Trophoblast cell (in vitro differentiated cells and primary cell): ENCODE data around the gene KANK4.
"Not testable (repeated sequence)": the region's sequence is repeated elsewhere in the genome, so short reads cannot be mapped to it uniquely, and the experiment has no call there.

Experiments used
- DNase-seq, 2 donors: peaks; one replicate each; pipeline ENCODE4 v3.0.0-alpha.2; 2016
- H2AFZ ChIP-seq: 2 replicates; pipeline ENCODE4 v1.6.1; 2013; ENCODE audit warnings: low read length, moderate library complexity, mild to moderate bottlenecking; ENCODE audit not compliant: insufficient read depth, poor library complexity
- H2AK5ac ChIP-seq: 2 replicates; pipeline ENCODE4 v1.6.1; 2013; ENCODE audit warnings: mild to moderate bottlenecking, low read length
- H2BK120ac ChIP-seq: 2 replicates; pipeline ENCODE4 v1.6.1; 2013; ENCODE audit warnings: low read length, mild to moderate bottlenecking, moderate library complexity; ENCODE audit not compliant: insufficient read depth, poor library complexity
- H2BK12ac ChIP-seq: 2 replicates; pipeline ENCODE4 v1.6.1; 2013; ENCODE audit warnings: mild to moderate bottlenecking, low read length, moderate library complexity
- H2BK5ac ChIP-seq: 2 replicates; pipeline ENCODE4 v1.6.1; 2013; ENCODE audit warnings: low read length, low read depth, moderate library complexity, mild to moderate bottlenecking; ENCODE audit not compliant: poor library complexity
- H3K14ac ChIP-seq: 2 replicates; pipeline ENCODE4 v1.6.1; 2013; ENCODE audit warnings: mild to moderate bottlenecking, low read length
- H3K18ac ChIP-seq: 2 replicates; pipeline ENCODE4 v1.6.1; 2013; ENCODE audit warnings: mild to moderate bottlenecking, low read length
- H3K23ac ChIP-seq: 2 replicates; pipeline ENCODE4 v1.6.1; 2013; ENCODE audit warnings: low read length
- H3K27ac ChIP-seq: 2 replicates; pipeline ENCODE4 v1.5.1; 2013; ENCODE audit warnings: low read depth, mild to moderate bottlenecking, inconsistent platforms, low read length, moderate library complexity
- H3K27me3 ChIP-seq: 2 replicates; pipeline ENCODE4 v1.6.1; 2013; ENCODE audit warnings: inconsistent platforms, mild to moderate bottlenecking, low read length, moderate library complexity; ENCODE audit not compliant: insufficient read depth
- H3K36me3 ChIP-seq, 2 experiments: 1 replicate in 1 of 2; 2 replicates in 1 of 2; pipeline ENCODE4 v1.6.1; 2013; ENCODE audit warnings: low read length in 2 of 2, mild to moderate bottlenecking in 2 of 2, moderate library complexity in 1 of 2; ENCODE audit not compliant: insufficient read depth in 2 of 2, control insufficient read depth in 1 of 2
- H3K4ac ChIP-seq: 2 replicates; pipeline ENCODE4 v1.6.1; 2013; ENCODE audit warnings: low read depth, mild to moderate bottlenecking, low read length, moderate library complexity
- H3K4me1 ChIP-seq, 2 experiments: 1 replicate in 1 of 2; 2 replicates in 1 of 2; pipeline ENCODE4 v1.6.1; 2013; ENCODE audit warnings: low read length in 2 of 2, mild to moderate bottlenecking in 2 of 2, moderate library complexity in 1 of 2; ENCODE audit not compliant: insufficient read depth in 2 of 2, control insufficient read depth in 1 of 2
- H3K4me2 ChIP-seq: 2 replicates; pipeline ENCODE4 v1.6.1; 2013; ENCODE audit warnings: inconsistent platforms, mild to moderate bottlenecking, low read length, moderate library complexity
- H3K4me3 ChIP-seq: 2 replicates; pipeline ENCODE4 v1.5.1; 2013; ENCODE audit warnings: mild to moderate bottlenecking, low read depth, low read length, inconsistent platforms
- H3K79me1 ChIP-seq: one replicate; pipeline ENCODE4 v1.6.1; 2013; ENCODE audit warnings: low read length
- H3K79me2 ChIP-seq: 2 replicates; pipeline ENCODE4 v1.6.1; 2013; ENCODE audit warnings: low read length, mild to moderate bottlenecking; ENCODE audit not compliant: control insufficient read depth, insufficient read depth, poor library complexity
- H3K9ac ChIP-seq: 2 replicates; pipeline ENCODE4 v1.6.1; 2013; ENCODE audit warnings: mild to moderate bottlenecking, low read length
- H3K9me3 ChIP-seq: 2 replicates; pipeline ENCODE4 v1.6.1; 2013; ENCODE audit warnings: low read depth, mild to moderate bottlenecking, control low read depth, inconsistent platforms, low read length; ENCODE audit not compliant: insufficient read depth
- H4K12ac ChIP-seq: 2 replicates; pipeline ENCODE4 v1.6.1; 2013; ENCODE audit warnings: low read depth, mild to moderate bottlenecking, low read length, moderate library complexity
- H4K8ac ChIP-seq: 2 replicates; pipeline ENCODE4 v1.6.1; 2013; ENCODE audit warnings: low read depth, mild to moderate bottlenecking, low read length, moderate library complexity
- H4K91ac ChIP-seq: one replicate; pipeline ENCODE4 v1.6.1; 2013; ENCODE audit warnings: low read depth, mild to moderate bottlenecking, low read length, moderate library complexity
- WGBS: extraction: QIAGEN DNeasy Blood & Tissue Kit; methylation state at CpG from one replicate; pipeline ENCODE4 v1.1.7; 2013; ENCODE audit warnings: missing lambda C conversion rate; ENCODE audit not compliant: insufficient read length, insufficient coverage; ENCODE audit errors: extremely low coverage; 5-methylcytosine and 5-hydroxymethylcytosine counted together

The KANK4 gene

GRCh38 chr1:62221171-62221570, 98.1 kb downstream of the KANK4 start:
- WGBS = no CpG with 5 or more reads among the region's 1 CpG
- Histone ChIP-seq H3K4me3 (no peak overlapping the region), H3K4me1 (no peaks in the 10 kb centered on the region), H3K79me1 (no peaks in the 10 kb centered on the region), H4K8ac (no peak overlapping the region), H3K4me2 (no peak overlapping the region), H3K23ac (no peak overlapping the region), H2BK5ac (no peak overlapping the region), H3K79me2 (no peaks in the 10 kb centered on the region), H3K18ac (no peak overlapping the region), H2BK120ac (no peak overlapping the region), H4K12ac (no peak overlapping the region), H2AFZ (no peak overlapping the region), H4K91ac (no peak overlapping the region), H3K9ac (no peak overlapping the region), H3K9me3 (no peaks in the 10 kb centered on the region), H3K4ac (no peak overlapping the region), H3K14ac (no peak overlapping the region), H2BK12ac (no peak overlapping the region), H3K27ac (no peak overlapping the region), H3K36me3 (peaks cover under 1 to 11% of the 10 kb centered on the region in 2 experiments), H2AK5ac (no peak overlapping the region), H3K27me3 (no peaks in the 10 kb centered on the region)
- DNase-seq = no peak

DNA sequence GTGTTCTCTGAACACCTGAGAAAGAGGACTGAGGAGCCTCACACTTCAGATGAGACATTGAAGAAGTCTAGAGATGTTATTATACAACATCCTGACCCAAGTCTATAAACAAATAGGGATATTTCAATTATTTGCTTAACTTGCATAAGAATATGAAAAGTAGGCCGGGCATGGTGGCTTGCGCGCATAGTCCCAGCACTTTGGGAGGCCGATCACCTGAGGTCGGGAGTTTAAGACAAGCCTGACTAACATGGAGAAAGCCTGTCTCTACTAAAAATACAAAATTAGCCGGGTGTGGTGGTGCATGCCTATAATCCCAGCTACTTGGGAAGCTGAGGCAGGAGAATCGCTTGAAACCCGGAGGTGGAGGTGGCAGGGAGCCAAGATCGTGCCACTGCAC, 98.8 kb downstream of the KANK4 start:
- DNase-seq, H3K14ac ChIP-seq, H3K4ac ChIP-seq, H3K79me2 ChIP-seq, H3K79me1 ChIP-seq, H3K4me1 ChIP-seq, H3K23ac ChIP-seq, H2AK5ac ChIP-seq, H4K8ac ChIP-seq, H4K91ac ChIP-seq, H3K9ac ChIP-seq, H3K4me2 ChIP-seq, H4K12ac ChIP-seq, H2BK120ac ChIP-seq, H3K4me3 ChIP-seq, H2AFZ ChIP-seq, H2BK12ac ChIP-seq, H3K18ac ChIP-seq, H3K27ac ChIP-seq, H3K27me3 ChIP-seq, H2BK5ac ChIP-seq, H3K9me3 ChIP-seq: not testable (repeated sequence)
- WGBS = no CpG with 5 or more reads among the region's 9 CpGs
- peaks cover 0 to 10% of the 10 kb centered on the region in 2 experiments for H3K36me3 ChIP-seq

GRCh38 chr1:62218604-62219003, 100.6 kb downstream of the KANK4 start:
- no peak overlapping the region for H2BK12ac ChIP-seq
- H3K4ac ChIP-seq = no peak overlapping the region
- no peak overlapping the region for H2BK120ac ChIP-seq
- no CpG with 5 or more reads among the region's 2 CpGs for WGBS
- no peak overlapping the region for H3K18ac ChIP-seq
- H4K91ac ChIP-seq = no peak overlapping the region
- no peak overlapping the region for H3K27ac ChIP-seq
- no peak overlapping the region for H2AFZ ChIP-seq
- H3K14ac ChIP-seq = no peak overlapping the region
- H2BK5ac ChIP-seq = no peak overlapping the region
- no peak overlapping the region for H3K4me3 ChIP-seq
- H3K27me3 ChIP-seq = no peaks in the 10 kb centered on the region
- no peak overlapping the region for H2AK5ac ChIP-seq
- H3K4me2 ChIP-seq = no peak overlapping the region
- H4K12ac ChIP-seq = no peak overlapping the region
- H3K23ac ChIP-seq = no peak overlapping the region
- no peaks in the 10 kb centered on the region for H3K79me1 ChIP-seq
- no peak for DNase-seq
- H3K4me1 ChIP-seq = no peaks in the 10 kb centered on the region
- peaks cover 0 to 6% of the 10 kb centered on the region in 2 experiments for H3K36me3 ChIP-seq
- H4K8ac ChIP-seq = no peak overlapping the region
- peaks cover 1% of the 10 kb centered on the region for H3K9me3 ChIP-seq
- no peak overlapping the region for H3K9ac ChIP-seq
- H3K79me2 ChIP-seq = no peaks in the 10 kb centered on the region

DNA sequence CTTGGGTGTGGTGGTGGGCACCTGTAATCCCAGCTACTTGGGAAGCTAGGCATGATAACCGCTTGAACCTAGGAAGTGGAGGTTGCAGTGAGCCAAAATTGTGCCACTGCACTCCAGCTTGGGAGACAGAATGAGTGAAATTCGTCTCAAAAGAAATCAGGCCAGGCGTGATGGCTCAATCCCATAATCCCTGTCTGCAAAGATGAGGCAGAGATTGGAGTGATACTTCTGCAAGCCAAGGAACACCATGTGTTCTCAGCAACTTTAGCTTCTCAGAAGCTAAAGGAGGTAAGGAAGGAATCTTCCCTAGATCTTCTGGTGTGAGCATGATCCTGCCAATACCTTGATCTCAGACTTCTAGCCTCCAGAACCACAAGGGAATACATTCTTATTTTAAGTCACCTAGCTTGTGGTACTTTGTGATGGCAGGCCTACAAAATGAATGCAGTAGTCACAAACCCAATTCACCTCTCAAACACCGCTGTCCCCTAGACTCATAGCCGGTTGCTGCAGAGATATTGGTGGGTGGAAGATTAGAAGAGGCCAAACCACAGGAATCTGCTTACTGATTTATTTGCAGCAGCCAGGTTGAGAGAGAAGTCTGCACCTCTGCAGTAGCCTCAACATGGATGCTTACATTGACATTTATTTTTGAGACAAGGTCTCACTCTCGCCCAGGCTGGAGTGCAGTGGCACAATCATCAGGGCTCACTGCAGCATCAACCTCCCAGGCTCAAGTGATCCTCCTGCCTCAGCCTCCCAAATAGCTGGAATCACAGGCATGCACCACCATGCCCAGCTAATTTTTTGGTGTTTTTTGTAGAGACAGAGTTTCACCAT, 105.9 kb downstream of the KANK4 start:
- no peak overlapping the region for H2AFZ ChIP-seq
- H3K14ac ChIP-seq = no peak overlapping the region
- no peak overlapping the region for H3K4ac ChIP-seq
- H2AK5ac ChIP-seq = no peak overlapping the region
- H3K9me3 ChIP-seq = peaks cover 4% of the 10 kb centered on the region
- peaks cover 7 to 13% of the 10 kb centered on the region in 2 experiments for H3K36me3 ChIP-seq
- no peak overlapping the region for H2BK5ac ChIP-seq
- H3K9ac ChIP-seq = no peak overlapping the region
- H4K91ac ChIP-seq = no peak overlapping the region
- no peak overlapping the region for H3K4me2 ChIP-seq
- no CpG with 5 or more reads among the region's 6 CpGs for WGBS
- H4K8ac ChIP-seq = no peak overlapping the region
- no peaks in the 10 kb centered on the region for H3K27me3 ChIP-seq
- no peak for DNase-seq
- no peak overlapping the region for H3K4me3 ChIP-seq
- H3K27ac ChIP-seq = no peak overlapping the region
- H3K79me1 ChIP-seq = no peaks in the 10 kb centered on the region
- H3K18ac ChIP-seq = no peak overlapping the region
- no peak overlapping the region for H4K12ac ChIP-seq
- H3K79me2 ChIP-seq = no peaks in the 10 kb centered on the region
- H2BK12ac ChIP-seq = no peak overlapping the region
- no peak overlapping the region for H2BK120ac ChIP-seq
- no peaks in the 10 kb centered on the region for H3K4me1 ChIP-seq
- no peak overlapping the region for H3K23ac ChIP-seq
